HCT116 (cell line): Measurements from ENCODE around the gene ADAP2. TPM values are rescaled to one million over a fixed set of nuclear protein-coding genes. Genes with fewer than 3 reads are reported as not detected.

Experiments used
- ATAC-seq: fragments of 200-7000 bp; cut with Tn5 transposase; 2 replicates; pipeline ENCODE4 v1.9.1; 2020; ENCODE audit warnings: mild to moderate bottlenecking, moderate library complexity
- BruUV-seq: library from RNA; stranded (reverse); fragments of 400-500 nt; replicated peaks from 2 replicates; lab custom pipeline; 2021; lab: Mats Ljungman, UMichigan
- CTCF ChIA-PET: fragments of 300-600 bp; sonication (Branson Sonifier 250); formaldehyde crosslinking; loops from one replicate; lab custom pipeline; 2021; ENCODE audit warnings: antibody characterized with exemption; lab: Charles Lee
- POLR2A ChIA-PET: fragments of 300-600, 350-600 bp; sonication (Branson Sonifier 250); formaldehyde crosslinking; loops from one replicate; lab custom pipeline; 2021; ENCODE audit warnings: antibody characterized with exemption; lab: Charles Lee
- RAD21 ChIA-PET, 2 experiments: fragments of 300-600 bp; sonication (Branson Sonifier 250); formaldehyde crosslinking; loops; one replicate each; lab custom pipeline; 2023; ENCODE audit warnings: low total read pairs in 2 of 2; ENCODE audit not compliant: uncharacterized antibody in 2 of 2, unreplicated experiment in 2 of 2, low non-redundant PET in 1 of 2; lab: Charles Lee
- DNase-seq: peaks from one replicate; pipeline ENCODE4 v3.0.0-alpha.2; 2010; ENCODE audit warnings: low read depth, low spot score
- H2AFZ ChIP-seq: fragments of 200-600 bp; shearing (Covaris generic), sonication (generic); 2 replicates; pipeline ENCODE4 v1.6.1; 2017; ENCODE audit warnings: low read depth, mixed run types, mixed read lengths, antibody characterized with exemption, low read length; ENCODE audit not compliant: poor library complexity, severe bottlenecking
- H3K27ac ChIP-seq: 2 replicates; pipeline ENCODE4 v1.5.1; 2012; ENCODE audit warnings: low read depth, low read length
- H3K27me3 ChIP-seq: fragments of 200-600 bp; sonication (generic); 2 replicates; pipeline ENCODE4 v1.6.1; 2016; ENCODE audit warnings: mixed run types, low read length, mixed read lengths; ENCODE audit not compliant: insufficient read depth
- H3K36me3 ChIP-seq, 2 experiments: fragments of 200-500 bp in 1 of 2; fragments of 200-600 bp in 1 of 2; sonication (Bioruptor generic) in 1 of 2; sonication (generic) in 1 of 2; 2 replicates each; pipeline versions ENCODE4 v1.5.1 to v1.6.1; 2014 to 2016; ENCODE audit warnings: low read length in 2 of 2, inconsistent platforms in 1 of 2, mixed read lengths in 1 of 2, mixed run types in 1 of 2; ENCODE audit not compliant: insufficient read depth in 2 of 2, control insufficient read depth in 1 of 2
- H3K4me1 ChIP-seq, 2 experiments: fragments of 200-600 bp in 1 of 2; sonication (generic) in 1 of 2; 2 replicates each; pipeline versions ENCODE4 v1.5.1 to v1.6.1; 2012 to 2017; ENCODE audit warnings: low read length in 2 of 2, inconsistent platforms in 1 of 2, mild to moderate bottlenecking in 1 of 2, mixed read lengths in 1 of 2, mixed run types in 1 of 2, moderate library complexity in 1 of 2; ENCODE audit not compliant: insufficient read depth in 2 of 2, control insufficient read depth in 1 of 2
- H3K4me2 ChIP-seq: fragments of 200-600 bp; sonication (generic); 2 replicates; pipeline ENCODE4 v1.6.1; 2017; ENCODE audit warnings: mixed run types, low read length, mixed read lengths
- H3K4me3 ChIP-seq, 2 experiments: fragments of 200-600 bp in 1 of 2; sonication (generic) in 1 of 2; replicated peaks in 1 of 2; 2 replicates each; pipeline ENCODE4 v1.5.1; 2011 to 2016; ENCODE audit warnings: low read length in 2 of 2, control low read depth in 1 of 2, low read depth in 1 of 2, mild to moderate bottlenecking in 1 of 2, mixed read lengths in 1 of 2, mixed run types in 1 of 2
- H3K79me2 ChIP-seq: fragments of 200-600 bp; sonication (generic); 2 replicates; pipeline ENCODE4 v1.6.1; 2017; ENCODE audit warnings: mild to moderate bottlenecking, mixed run types, low read length, moderate library complexity, mixed read lengths; ENCODE audit not compliant: insufficient read depth
- H3K9ac ChIP-seq: fragments of 200-600 bp; sonication (generic); 2 replicates; pipeline ENCODE4 v1.6.1; 2016; ENCODE audit warnings: low read length, mixed read lengths
- H3K9me2 ChIP-seq: fragments of 200-600 bp; sonication (generic), shearing (Covaris generic); 2 replicates; pipeline ENCODE4 v1.6.1; 2017; ENCODE audit warnings: mixed run types, mild to moderate bottlenecking, moderate library complexity; ENCODE audit not compliant: insufficient read depth
- H3K9me3 ChIP-seq, 2 experiments: fragments of 200-500 bp in 1 of 2; fragments of 200-600 bp in 1 of 2; sonication (Bioruptor generic) in 1 of 2; sonication (generic) in 1 of 2; 2 replicates each; pipeline ENCODE4 v1.6.1; 2014 to 2017; ENCODE audit warnings: low read length in 2 of 2, mixed read lengths in 2 of 2, inconsistent platforms in 1 of 2, low read depth in 1 of 2, mild to moderate bottlenecking in 1 of 2, mixed run types in 1 of 2, moderate library complexity in 1 of 2; ENCODE audit not compliant: control insufficient read depth in 1 of 2, insufficient read depth in 1 of 2
- H4K20me1 ChIP-seq: fragments of 200-600 bp; sonication (generic), shearing (Covaris generic); 2 replicates; pipeline ENCODE4 v1.6.1; 2017; ENCODE audit warnings: mixed run types, mild to moderate bottlenecking, moderate library complexity; ENCODE audit not compliant: insufficient read depth
- CEBPB ChIP-seq: IDR thresholded peaks from 2 replicates; pipeline ENCODE4 v1.6.1; 2012; ENCODE audit warnings: low read depth
- CTCF ChIP-seq, 3 experiments: fragments of 200-600 bp in 1 of 3; sonication (generic) in 1 of 3; IDR thresholded peaks in 2 of 3; conservative IDR thresholded peaks in 1 of 3; 2 replicates each; pipeline ENCODE4 v1.5.1; 2012 to 2017; ENCODE audit warnings: low read depth in 2 of 3, low read length in 2 of 3, antibody characterized with exemption in 1 of 3, borderline replicate concordance in 1 of 3, control low read depth in 1 of 3, mild to moderate bottlenecking in 1 of 3, mixed read lengths in 1 of 3, mixed run types in 1 of 3, moderate library complexity in 1 of 3; ENCODE audit not compliant: insufficient read depth in 1 of 3
- FOSL1 ChIP-seq: IDR thresholded peaks from 2 replicates; pipeline ENCODE4 v1.6.1; 2012; ENCODE audit warnings: low read depth
- RAD21 ChIP-seq: IDR thresholded peaks from 2 replicates; pipeline ENCODE4 v1.6.1; 2012; ENCODE audit warnings: low read depth, mild to moderate bottlenecking
- REST ChIP-seq: IDR thresholded peaks from 2 replicates; pipeline ENCODE4 v1.6.1; 2012; ENCODE audit warnings: low read depth
- ZNF274 ChIP-seq: fragments of 200-500 bp; sonication (Bioruptor generic); IDR thresholded peaks from 2 replicates; pipeline ENCODE4 v1.6.1; 2014; ENCODE audit warnings: mild to moderate bottlenecking, low read depth, low read length, inconsistent platforms
- intact Hi-C: fragments of 100-400 bp; cut with micrococcal nuclease; formaldehyde crosslinking; loops from 2 replicates; pipeline ENCODE4 v1.10.0; 2022
- total RNA-seq: library from RNA; stranded (reverse); gene quantifications from one replicate; pipeline ENCODE4 v1.2.1, GENCODE V29; 2021; ENCODE audit not compliant: unreplicated experiment

Gene ADAP2
- total RNA-seq, 1 experiment from 2014 or later = 17.2 TPM

DNA sequence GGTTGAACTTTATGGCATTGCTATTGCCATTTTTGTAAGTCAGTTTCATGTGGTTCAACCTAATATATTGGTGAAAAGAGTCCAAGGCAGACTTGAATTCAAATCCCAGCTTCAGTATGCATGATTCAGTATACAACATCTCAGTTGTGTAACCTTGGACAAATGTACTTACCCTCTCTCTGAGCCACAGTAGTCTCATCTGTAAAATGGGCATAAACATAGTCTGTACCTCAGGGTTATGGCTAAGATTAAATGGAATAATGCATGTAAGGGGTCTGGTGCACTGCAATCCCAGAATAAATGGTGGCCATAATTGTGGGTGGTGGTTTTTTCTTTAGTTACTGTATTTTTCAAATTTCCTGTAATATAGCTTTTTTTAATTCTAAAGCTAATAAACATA, 4.7 kb upstream of the ADAP2 start (continued):
- TF ChIP-seq REST (no peak), RAD21 (no peak), FOSL1 (no peak), CTCF (IDR thresholded peaks at IDR 0.05 in 2 of 3, conservative IDR thresholded peaks at IDR 0.05 in 1 of 3; ENCODE audit: borderline replicate concordance in 1 of 3, insufficient read depth in 1 of 3, low read depth in 2 of 3, low read length in 2 of 3) (no peak)

DNA sequence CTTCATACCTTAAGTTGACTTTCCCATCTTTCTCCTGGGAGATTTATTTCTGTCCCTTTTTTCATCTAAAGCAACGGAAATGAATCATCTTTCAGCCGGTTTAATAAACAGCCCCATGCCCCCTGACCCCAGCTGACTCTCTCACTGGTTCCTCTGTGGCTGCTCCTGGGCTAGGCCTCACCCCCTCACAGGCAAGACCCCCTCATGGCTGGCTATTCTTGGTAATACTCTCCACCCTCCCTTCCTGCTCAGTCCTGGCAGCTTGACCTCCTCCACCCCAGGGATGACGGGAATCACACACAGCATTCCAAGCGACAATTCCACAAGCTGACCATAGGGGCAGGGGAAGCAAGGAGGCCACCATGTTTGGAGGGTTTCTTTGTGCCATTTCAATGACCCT, 1.5 kb upstream of the ADAP2 start:
- POLR2A ChIA-PET = no interaction called here
- ATAC-seq (no peak), DNase-seq (no peak)
- Histone ChIP-seq H3K27ac (no peak overlapping the region), H2AFZ (peak overlapping the region; percentile 100), H3K4me1 (peaks cover 5 to 24% of the 10 kb centered on the region in 2 experiments; a peak in 3 of 4 replicates), H3K4me3 (no peak overlapping the region)
- intact Hi-C loops = no loop called here
- TF ChIP-seq FOSL1 (no peak), CEBPB (no peak), ZNF274 (no peak), CTCF (IDR thresholded peaks at IDR 0.05 in 2 of 3, conservative IDR thresholded peaks at IDR 0.05 in 1 of 3; ENCODE audit: borderline replicate concordance in 1 of 3, insufficient read depth in 1 of 3, low read depth in 2 of 3, low read length in 2 of 3) (peak in 2 of 3 experiments; percentile 27 to 34; a peak in 3 of 6 replicates)
- TF ChIP-seq, all 23 proteins: peak for 1
- H3K9me2 ChIP-seq = no peaks in the 10 kb centered on the region
- H3K27me3 ChIP-seq = no peaks in the 10 kb centered on the region
- RAD21 ChIA-PET = no interaction called here
- no peaks in the 10 kb centered on the region for H3K9me3 ChIP-seq
- H4K20me1 ChIP-seq = no peaks in the 10 kb centered on the region
- H3K9ac ChIP-seq = no peak overlapping the region
- H3K79me2 ChIP-seq = no peaks in the 10 kb centered on the region
- no TSS peak for BruUV-seq
- peak overlapping the region; percentile 7 for H3K4me2 ChIP-seq
- H3K36me3 ChIP-seq = no peaks in the 10 kb centered on the region
- CTCF ChIA-PET = no interaction called here
